DOHH2 (cell line): ENCODE data around the gene MUC6.

ENCODE experiments used
- CTCF ChIP-seq: fragments of 200-600 bp; sonication (generic); IDR thresholded peaks from one replicate; pipeline ENCODE4 v1.5.1; 2014; ENCODE audit warnings: antibody characterized with exemption, mild to moderate bottlenecking, low read depth, low read length; ENCODE audit not compliant: poor library complexity, severe bottlenecking
- EZH2phosphoT487 ChIP-seq: fragments of 200-600 bp; sonication (generic); IDR thresholded peaks from 2 replicates; pipeline ENCODE4 v1.6.1; 2017; ENCODE audit warnings: borderline replicate concordance, mild to moderate bottlenecking, antibody characterized with exemption, low read length, moderate library complexity, mixed read lengths

- no peak for TF ChIP-seq CTCF
- TF ChIP-seq EZH2phosphoT487 = no peak
These were observed 27.1 kb downstream of the MUC6 start for GRCh38 chr11:1009371-1009770.
